ENCODE data around the gene HIVEP3.

GRCh38 chr1:41805771-41806471 lies 112.8 kb downstream of the HIVEP3 start:
- TF ChIP-seq CTCF (IDR thresholded peaks at IDR 0.05) (no peak), EZH2 (IDR thresholded peaks at IDR 0.05) (no peak), EZH2phosphoT487 (IDR thresholded peaks at IDR 0.05) (no peak)
